ENCODE results near the gene NOTCH1.

Gene NOTCH1

DNA sequence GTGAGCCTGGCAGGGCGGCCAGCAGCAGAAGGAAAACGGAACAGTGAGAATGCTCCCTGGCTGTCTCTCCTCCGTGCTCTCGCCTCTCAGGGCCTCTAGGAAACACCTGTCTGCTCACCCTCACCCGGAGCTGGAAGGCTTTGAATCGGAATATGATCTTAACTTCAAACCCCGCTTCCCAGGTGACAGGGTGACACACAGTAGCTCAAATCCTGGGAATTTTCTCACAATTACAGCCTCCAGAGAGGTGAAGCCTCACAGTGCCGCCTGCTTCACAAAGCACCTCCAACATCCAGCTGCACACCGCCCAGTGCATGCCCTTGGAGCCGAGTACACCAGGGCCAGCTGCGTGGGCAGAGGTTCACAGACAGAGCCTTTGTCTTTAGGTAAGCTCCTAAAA lies 75.5 kb downstream of the NOTCH1 start:
- TF ChIP-seq ZFP3 (CRISPR knock-in tag; IDR thresholded peaks at IDR 0.05): no peak
- TF ChIP-seq, protein P1, sequence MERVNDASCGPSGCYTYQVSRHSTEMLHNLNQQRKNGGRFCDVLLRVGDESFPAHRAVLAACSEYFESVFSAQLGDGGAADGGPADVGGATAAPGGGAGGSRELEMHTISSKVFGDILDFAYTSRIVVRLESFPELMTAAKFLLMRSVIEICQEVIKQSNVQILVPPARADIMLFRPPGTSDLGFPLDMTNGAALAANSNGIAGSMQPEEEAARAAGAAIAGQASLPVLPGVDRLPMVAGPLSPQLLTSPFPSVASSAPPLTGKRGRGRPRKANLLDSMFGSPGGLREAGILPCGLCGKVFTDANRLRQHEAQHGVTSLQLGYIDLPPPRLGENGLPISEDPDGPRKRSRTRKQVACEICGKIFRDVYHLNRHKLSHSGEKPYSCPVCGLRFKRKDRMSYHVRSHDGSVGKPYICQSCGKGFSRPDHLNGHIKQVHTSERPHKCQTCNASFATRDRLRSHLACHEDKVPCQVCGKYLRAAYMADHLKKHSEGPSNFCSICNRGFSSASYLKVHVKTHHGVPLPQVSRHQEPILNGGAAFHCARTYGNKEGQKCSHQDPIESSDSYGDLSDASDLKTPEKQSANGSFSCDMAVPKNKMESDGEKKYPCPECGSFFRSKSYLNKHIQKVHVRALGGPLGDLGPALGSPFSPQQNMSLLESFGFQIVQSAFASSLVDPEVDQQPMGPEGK (CRISPR knock-in tag; IDR thresholded peaks at IDR 0.05; ENCODE audit: borderline replicate concordance): no peak
- no peak for TF ChIP-seq ESRRG (CRISPR knock-in tag; IDR thresholded peaks at IDR 0.05)
- ATAC-seq: no peak

DNA sequence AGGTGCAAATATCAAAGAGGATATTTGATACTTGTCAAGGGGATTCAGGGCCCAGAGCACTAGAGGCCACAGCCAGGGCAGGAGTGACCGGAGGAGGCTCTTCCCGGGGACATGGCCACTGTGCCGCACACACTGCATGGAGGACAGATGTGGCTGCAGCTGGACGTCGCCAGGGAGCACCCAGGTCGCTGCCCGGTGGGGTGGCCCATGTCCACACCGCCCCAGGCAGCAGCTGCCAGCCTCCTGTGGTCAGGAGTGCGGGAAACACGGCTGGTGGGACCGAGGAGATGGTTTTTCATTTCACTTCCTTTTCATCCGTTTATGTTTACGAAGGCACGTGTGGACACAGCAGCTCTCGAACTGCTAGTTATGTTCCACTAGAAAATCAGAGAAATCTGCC lies 78.1 kb downstream of the NOTCH1 start:
- ATAC-seq: no peak
- TF ChIP-seq ISL1 (CRISPR knock-in tag; IDR thresholded peaks at IDR 0.05) (no peak), ZFP30 (CRISPR knock-in tag; IDR thresholded peaks at IDR 0.05) (no peak), CSDC2 (CRISPR knock-in tag; IDR thresholded peaks at IDR 0.05) (no peak), PPARA (CRISPR knock-in tag; IDR thresholded peaks at IDR 0.05; ENCODE audit: borderline replicate concordance) (no peak), GLIS3 (CRISPR knock-in tag; IDR thresholded peaks at IDR 0.05) (no peak), ZNF70 (CRISPR knock-in tag; IDR thresholded peaks at IDR 0.05) (no peak), ZFP3 (CRISPR knock-in tag; IDR thresholded peaks at IDR 0.05) (no peak), BACH2 (CRISPR knock-in tag; IDR thresholded peaks at IDR 0.05; ENCODE audit: borderline replicate concordance) (no peak), RARB (CRISPR knock-in tag; IDR thresholded peaks at IDR 0.05) (no peak), ESRRG (CRISPR knock-in tag; IDR thresholded peaks at IDR 0.05) (no peak), TOX (CRISPR knock-in tag; IDR thresholded peaks at IDR 0.05; ENCODE audit: borderline replicate concordance) (no peak), TCF4 (CRISPR knock-in tag; IDR thresholded peaks at IDR 0.05; ENCODE audit: borderline replicate concordance) (no peak), ARNTL (CRISPR knock-in tag; IDR thresholded peaks at IDR 0.05; ENCODE audit: borderline replicate concordance, low read depth) (no peak), SNAI2 (CRISPR knock-in tag; IDR thresholded peaks at IDR 0.05) (no peak)
- TF ChIP-seq, protein P1 (CRISPR knock-in tag; IDR thresholded peaks at IDR 0.05; ENCODE audit: borderline replicate concordance): no peak
- TF ChIP-seq, protein P2, sequence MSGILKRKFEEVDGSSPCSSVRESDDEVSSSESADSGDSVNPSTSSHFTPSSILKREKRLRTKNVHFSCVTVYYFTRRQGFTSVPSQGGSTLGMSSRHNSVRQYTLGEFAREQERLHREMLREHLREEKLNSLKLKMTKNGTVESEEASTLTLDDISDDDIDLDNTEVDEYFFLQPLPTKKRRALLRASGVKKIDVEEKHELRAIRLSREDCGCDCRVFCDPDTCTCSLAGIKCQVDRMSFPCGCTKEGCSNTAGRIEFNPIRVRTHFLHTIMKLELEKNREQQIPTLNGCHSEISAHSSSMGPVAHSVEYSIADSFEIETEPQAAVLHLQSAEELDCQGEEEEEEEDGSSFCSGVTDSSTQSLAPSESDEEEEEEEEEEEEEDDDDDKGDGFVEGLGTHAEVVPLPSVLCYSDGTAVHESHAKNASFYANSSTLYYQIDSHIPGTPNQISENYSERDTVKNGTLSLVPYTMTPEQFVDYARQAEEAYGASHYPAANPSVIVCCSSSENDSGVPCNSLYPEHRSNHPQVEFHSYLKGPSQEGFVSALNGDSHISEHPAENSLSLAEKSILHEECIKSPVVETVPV (CRISPR knock-in tag; IDR thresholded peaks at IDR 0.05): no peak
- TF ChIP-seq, protein P3, sequence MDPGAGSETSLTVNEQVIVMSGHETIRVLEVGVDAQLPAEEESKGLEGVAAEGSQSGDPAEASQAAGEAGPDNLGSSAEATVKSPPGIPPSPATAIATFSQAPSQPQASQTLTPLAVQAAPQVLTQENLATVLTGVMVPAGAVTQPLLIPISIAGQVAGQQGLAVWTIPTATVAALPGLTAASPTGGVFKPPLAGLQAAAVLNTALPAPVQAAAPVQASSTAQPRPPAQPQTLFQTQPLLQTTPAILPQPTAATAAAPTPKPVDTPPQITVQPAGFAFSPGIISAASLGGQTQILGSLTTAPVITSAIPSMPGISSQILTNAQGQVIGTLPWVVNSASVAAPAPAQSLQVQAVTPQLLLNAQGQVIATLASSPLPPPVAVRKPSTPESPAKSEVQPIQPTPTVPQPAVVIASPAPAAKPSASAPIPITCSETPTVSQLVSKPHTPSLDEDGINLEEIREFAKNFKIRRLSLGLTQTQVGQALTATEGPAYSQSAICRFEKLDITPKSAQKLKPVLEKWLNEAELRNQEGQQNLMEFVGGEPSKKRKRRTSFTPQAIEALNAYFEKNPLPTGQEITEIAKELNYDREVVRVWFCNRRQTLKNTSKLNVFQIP (CRISPR knock-in tag; IDR thresholded peaks at IDR 0.05; ENCODE audit: borderline replicate concordance, low read depth): no peak
- TF ChIP-seq, protein P4, sequence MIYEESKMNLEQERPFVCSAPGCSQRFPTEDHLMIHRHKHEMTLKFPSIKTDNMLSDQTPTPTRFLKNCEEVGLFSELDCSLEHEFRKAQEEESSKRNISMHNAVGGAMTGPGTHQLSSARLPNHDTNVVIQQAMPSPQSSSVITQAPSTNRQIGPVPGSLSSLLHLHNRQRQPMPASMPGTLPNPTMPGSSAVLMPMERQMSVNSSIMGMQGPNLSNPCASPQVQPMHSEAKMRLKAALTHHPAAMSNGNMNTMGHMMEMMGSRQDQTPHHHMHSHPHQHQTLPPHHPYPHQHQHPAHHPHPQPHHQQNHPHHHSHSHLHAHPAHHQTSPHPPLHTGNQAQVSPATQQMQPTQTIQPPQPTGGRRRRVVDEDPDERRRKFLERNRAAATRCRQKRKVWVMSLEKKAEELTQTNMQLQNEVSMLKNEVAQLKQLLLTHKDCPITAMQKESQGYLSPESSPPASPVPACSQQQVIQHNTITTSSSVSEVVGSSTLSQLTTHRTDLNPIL (CRISPR knock-in tag; IDR thresholded peaks at IDR 0.05; ENCODE audit: low read depth): no peak
- TF ChIP-seq, protein P5, sequence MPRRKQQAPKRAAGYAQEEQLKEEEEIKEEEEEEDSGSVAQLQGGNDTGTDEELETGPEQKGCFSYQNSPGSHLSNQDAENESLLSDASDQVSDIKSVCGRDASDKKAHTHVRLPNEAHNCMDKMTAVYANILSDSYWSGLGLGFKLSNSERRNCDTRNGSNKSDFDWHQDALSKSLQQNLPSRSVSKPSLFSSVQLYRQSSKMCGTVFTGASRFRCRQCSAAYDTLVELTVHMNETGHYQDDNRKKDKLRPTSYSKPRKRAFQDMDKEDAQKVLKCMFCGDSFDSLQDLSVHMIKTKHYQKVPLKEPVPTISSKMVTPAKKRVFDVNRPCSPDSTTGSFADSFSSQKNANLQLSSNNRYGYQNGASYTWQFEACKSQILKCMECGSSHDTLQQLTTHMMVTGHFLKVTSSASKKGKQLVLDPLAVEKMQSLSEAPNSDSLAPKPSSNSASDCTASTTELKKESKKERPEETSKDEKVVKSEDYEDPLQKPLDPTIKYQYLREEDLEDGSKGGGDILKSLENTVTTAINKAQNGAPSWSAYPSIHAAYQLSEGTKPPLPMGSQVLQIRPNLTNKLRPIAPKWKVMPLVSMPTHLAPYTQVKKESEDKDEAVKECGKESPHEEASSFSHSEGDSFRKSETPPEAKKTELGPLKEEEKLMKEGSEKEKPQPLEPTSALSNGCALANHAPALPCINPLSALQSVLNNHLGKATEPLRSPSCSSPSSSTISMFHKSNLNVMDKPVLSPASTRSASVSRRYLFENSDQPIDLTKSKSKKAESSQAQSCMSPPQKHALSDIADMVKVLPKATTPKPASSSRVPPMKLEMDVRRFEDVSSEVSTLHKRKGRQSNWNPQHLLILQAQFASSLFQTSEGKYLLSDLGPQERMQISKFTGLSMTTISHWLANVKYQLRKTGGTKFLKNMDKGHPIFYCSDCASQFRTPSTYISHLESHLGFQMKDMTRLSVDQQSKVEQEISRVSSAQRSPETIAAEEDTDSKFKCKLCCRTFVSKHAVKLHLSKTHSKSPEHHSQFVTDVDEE (CRISPR knock-in tag; IDR thresholded peaks at IDR 0.05): no peak

DNA sequence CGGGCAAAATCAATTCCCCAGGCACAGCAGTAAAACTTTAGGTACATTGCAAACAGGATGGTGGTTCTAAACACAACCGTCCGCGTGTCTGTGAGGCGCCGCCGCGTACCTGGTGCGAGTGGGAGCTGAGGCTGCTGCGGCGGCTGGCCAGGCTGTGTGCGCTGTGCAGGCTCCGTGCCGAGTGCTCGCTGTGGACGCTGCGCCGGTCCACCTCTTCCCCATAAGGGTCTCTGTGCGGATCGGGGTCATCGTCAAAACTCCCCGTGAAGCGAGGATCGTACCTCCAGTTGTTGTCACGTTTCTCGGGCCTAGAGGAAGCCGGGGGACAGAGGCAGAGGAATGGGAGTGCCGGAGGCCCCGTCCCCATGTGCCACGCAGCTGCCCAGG lies 79.7 kb downstream of the NOTCH1 start:
- TF ChIP-seq ARNTL (CRISPR knock-in tag; IDR thresholded peaks at IDR 0.05; ENCODE audit: borderline replicate concordance, low read depth): no peak
- no peak for TF ChIP-seq ZFP3 (CRISPR knock-in tag; IDR thresholded peaks at IDR 0.05)
- TF ChIP-seq ISL1 (CRISPR knock-in tag; IDR thresholded peaks at IDR 0.05): no peak
- TF ChIP-seq ZC3H10 (CRISPR knock-in tag; IDR thresholded peaks at IDR 0.05): no peak
- no peak for TF ChIP-seq RARB (CRISPR knock-in tag; IDR thresholded peaks at IDR 0.05)
- TF ChIP-seq TOX (CRISPR knock-in tag; IDR thresholded peaks at IDR 0.05; ENCODE audit: borderline replicate concordance): no peak
- TF ChIP-seq, protein P4 (CRISPR knock-in tag; IDR thresholded peaks at IDR 0.05; ENCODE audit: low read depth): no peak
- TF ChIP-seq ZNF70 (CRISPR knock-in tag; IDR thresholded peaks at IDR 0.05): no peak
- no peak for TF ChIP-seq SNAI2 (CRISPR knock-in tag; IDR thresholded peaks at IDR 0.05)
- TF ChIP-seq ZNF8 (CRISPR knock-in tag; IDR thresholded peaks at IDR 0.05): no peak
- no peak for TF ChIP-seq PPARA (CRISPR knock-in tag; IDR thresholded peaks at IDR 0.05; ENCODE audit: borderline replicate concordance)
- ATAC-seq: no peak

Measured in SK-N-SH treated with all-trans-retinoic acid at 6 μM for 48 hours (cell line).